ENCODE results near the gene CLASP2.

CLASP2 gene

DNA sequence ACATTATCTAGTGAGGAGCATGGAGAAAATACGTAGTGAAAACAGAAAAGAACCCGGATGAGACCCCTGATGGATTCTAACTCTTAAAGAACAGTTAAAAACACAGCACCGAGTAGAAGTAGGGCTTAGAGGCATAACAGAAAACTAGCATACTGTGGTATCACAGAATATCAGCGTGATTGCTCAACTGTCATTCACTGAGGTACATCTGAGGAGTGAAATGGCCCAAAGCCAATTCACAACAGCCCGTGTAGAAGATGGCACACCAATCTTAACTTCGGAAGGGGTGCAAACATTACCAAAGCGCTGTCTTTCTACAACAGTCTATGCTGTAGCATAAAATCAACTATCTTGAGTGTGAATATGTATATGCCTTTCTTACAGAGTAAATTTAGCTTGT lies 1.8 kb downstream of the CLASP2 start:
- DNase-seq, result no peak
- peak overlapping the region; percentile 94 to 99 for H3K27ac ChIP-seq
- intact Hi-C loops (cut with DNase I; ENCODE audit: low total_unique reads), result loop anchor here (5.0 to 10.0 kb wide), 2 partner anchors 59 to 81 kb away; partner anchors contain the start of gene PDCD6IP

GRCh38 chr3:33711100-33711499 lies 7.0 kb downstream of the CLASP2 start:
- Histone ChIP-seq H3K9me3 (no peaks in the 10 kb centered on the region), H3K4me1 (peaks cover 0 to 34% (median 6%) of the 10 kb centered on the region in 4 donors), H3K27ac (no peak overlapping the region), H3K27me3 (no peaks in the 10 kb centered on the region), H3K36me3 (no peaks in the 10 kb centered on the region), H3K4me3 (no peak overlapping the region)
- TF ChIP-seq, protein P1, sequence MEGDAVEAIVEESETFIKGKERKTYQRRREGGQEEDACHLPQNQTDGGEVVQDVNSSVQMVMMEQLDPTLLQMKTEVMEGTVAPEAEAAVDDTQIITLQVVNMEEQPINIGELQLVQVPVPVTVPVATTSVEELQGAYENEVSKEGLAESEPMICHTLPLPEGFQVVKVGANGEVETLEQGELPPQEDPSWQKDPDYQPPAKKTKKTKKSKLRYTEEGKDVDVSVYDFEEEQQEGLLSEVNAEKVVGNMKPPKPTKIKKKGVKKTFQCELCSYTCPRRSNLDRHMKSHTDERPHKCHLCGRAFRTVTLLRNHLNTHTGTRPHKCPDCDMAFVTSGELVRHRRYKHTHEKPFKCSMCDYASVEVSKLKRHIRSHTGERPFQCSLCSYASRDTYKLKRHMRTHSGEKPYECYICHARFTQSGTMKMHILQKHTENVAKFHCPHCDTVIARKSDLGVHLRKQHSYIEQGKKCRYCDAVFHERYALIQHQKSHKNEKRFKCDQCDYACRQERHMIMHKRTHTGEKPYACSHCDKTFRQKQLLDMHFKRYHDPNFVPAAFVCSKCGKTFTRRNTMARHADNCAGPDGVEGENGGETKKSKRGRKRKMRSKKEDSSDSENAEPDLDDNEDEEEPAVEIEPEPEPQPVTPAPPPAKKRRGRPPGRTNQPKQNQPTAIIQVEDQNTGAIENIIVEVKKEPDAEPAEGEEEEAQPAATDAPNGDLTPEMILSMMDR (IDR thresholded peaks at IDR 0.05), result no peak
- intact Hi-C loops (cut with DNase I; ENCODE audit: low total_unique reads), result loop anchor here (5.0 to 10.0 kb wide), 2 partner anchors 64 kb away; no protein-coding TSS in a partner anchor
- DNase-seq, result no peak

More for the DNA sequence above, 1.8 kb downstream of the CLASP2 start:
- H3K9me3 ChIP-seq, result no peaks in the 10 kb centered on the region
- H3K4me1 ChIP-seq, result peaks cover 0 to 33% (median 11%) of the 10 kb centered on the region in 4 donors
- TF ChIP-seq, protein P1 (IDR thresholded peaks at IDR 0.05), result no peak
- no peaks in the 10 kb centered on the region for H3K36me3 ChIP-seq
- H3K4me3 ChIP-seq, result peak overlapping the region; percentile 86 to 90
- no peaks in the 10 kb centered on the region for H3K27me3 ChIP-seq

DNA sequence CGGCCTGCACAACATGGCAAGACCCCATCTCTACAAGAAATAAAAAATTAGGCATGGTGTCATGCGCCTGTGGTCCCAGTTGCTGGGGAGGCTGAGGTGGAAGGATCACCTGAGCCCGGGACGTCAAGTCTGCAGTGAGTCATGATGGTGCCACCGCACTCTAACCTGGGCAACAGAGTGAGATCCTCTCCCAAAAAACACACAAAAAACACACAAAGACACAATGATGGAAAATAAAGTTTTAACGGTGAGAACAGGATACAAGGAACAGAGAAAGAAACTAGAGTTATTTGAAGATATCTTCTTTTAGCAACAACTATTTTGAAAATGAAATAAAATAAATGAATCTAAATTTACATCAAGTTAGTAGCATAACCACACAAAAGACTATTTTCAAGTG lies 12.0 kb downstream of the CLASP2 start:
- Histone ChIP-seq H3K36me3 (peaks cover 0 to 12% (median 0%) of the 10 kb centered on the region in 3 donors), H3K4me3 (no peak overlapping the region), H3K4me1 (peaks cover 0 to 12% (median 0%) of the 10 kb centered on the region in 4 donors), H3K27ac (no peak overlapping the region), H3K27me3 (no peaks in the 10 kb centered on the region), H3K9me3 (peaks cover 0 to 17% (median 0%) of the 10 kb centered on the region in 3 donors)
- DNase-seq, result no peak
- TF ChIP-seq, protein P1 (IDR thresholded peaks at IDR 0.05), result no peak
- intact Hi-C loops (cut with DNase I; ENCODE audit: low total_unique reads), result no loop called here

DNA sequence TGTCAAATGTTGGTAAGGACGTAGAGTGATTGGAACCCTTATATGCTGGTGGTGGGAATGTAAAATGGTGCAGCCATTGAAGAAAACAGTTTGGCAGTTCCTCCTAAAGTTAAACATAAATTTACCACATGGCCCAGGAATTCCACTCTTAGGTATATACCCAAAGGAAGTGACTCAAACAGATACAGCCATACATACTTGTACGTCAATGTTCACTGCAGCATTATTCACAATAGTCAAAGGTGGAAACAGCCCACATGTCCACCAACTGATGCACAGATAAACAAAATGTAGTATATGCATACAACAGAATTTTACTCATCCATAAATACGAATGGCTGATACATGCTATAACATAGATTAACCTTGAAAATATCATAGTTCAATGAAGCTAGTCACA lies 13.2 kb downstream of the CLASP2 start:
- H3K4me3 ChIP-seq, result no peak overlapping the region
- no peak for DNase-seq
- H3K27me3 ChIP-seq, result no peaks in the 10 kb centered on the region
- H3K36me3 ChIP-seq, result peaks cover 0 to 19% (median 0%) of the 10 kb centered on the region in 3 donors
- TF ChIP-seq, protein P1 (IDR thresholded peaks at IDR 0.05), result no peak
- intact Hi-C loops (cut with DNase I; ENCODE audit: low total_unique reads), result no loop called here
- peaks cover 0 to 17% (median 0%) of the 10 kb centered on the region in 3 donors for H3K9me3 ChIP-seq
- peaks cover 0 to 12% (median 0%) of the 10 kb centered on the region in 4 donors for H3K4me1 ChIP-seq
- no peak overlapping the region for H3K27ac ChIP-seq

DNA sequence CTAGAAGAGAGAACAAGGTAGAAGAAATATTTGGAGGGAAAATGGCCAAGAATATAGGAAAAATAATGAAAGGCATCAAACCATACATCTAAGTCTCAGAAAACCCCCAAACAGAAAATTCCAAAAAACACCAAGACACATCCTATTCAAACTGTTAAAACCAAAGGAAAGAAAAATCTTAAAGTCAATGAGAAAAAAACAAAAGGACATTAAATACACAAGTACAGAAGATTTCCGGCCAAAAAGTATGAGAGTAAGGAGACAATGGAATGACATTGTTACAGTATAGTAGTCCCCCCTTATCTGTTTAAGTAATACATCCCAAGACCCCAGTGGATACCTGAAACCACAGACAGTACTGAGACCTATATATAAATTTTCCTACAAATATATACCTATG lies 18.8 kb downstream of the CLASP2 start:
- Histone ChIP-seq H3K36me3 (peaks cover 0 to 16% (median 0%) of the 10 kb centered on the region in 3 donors), H3K27me3 (no peaks in the 10 kb centered on the region), H3K4me3 (no peak overlapping the region), H3K4me1 (peaks cover 0 to 6% (median 2%) of the 10 kb centered on the region in 4 donors), H3K9me3 (peaks cover 0 to 9% (median 0%) of the 10 kb centered on the region in 3 donors), H3K27ac (no peak overlapping the region)
- TF ChIP-seq, protein P1 (IDR thresholded peaks at IDR 0.05), result no peak
- intact Hi-C loops (cut with DNase I; ENCODE audit: low total_unique reads), result no loop called here
- no peak for DNase-seq

All from tibial artery (tissue), 4 donors.